ENCODE results near the gene SLC8A2. TPM values are rescaled to one million over a fixed set of nuclear protein-coding genes. Genes with fewer than 3 reads are reported as not detected.

SLC8A2 gene
- total RNA-seq, 1 donor from 2014 or later: 0.70 TPM

GRCh38 chr19:47432499-47432898, 39.2 kb downstream of the SLC8A2 start:
- H3K27ac Mint-ChIP-seq (ENCODE audit: unreplicated experiment): no peak overlapping the region
- peaks cover 8% of the 10 kb centered on the region for H3K4me1 Mint-ChIP-seq
- no peaks in the 10 kb centered on the region for H3K36me3 Mint-ChIP-seq (ENCODE audit: low read depth)
- no peak overlapping the region for H3K4me3 Mint-ChIP-seq
- H3K27me3 Mint-ChIP-seq (ENCODE audit: low read depth): peaks cover 32% of the 10 kb centered on the region
- DNase-seq (ENCODE audit: low read depth, low spot score): no peak
- H3K9me3 Mint-ChIP-seq: no peaks in the 10 kb centered on the region
- TF ChIP-seq CTCF (conservative IDR thresholded peaks at IDR 0.05): no peak

- no peak overlapping the region for H3K27ac Mint-ChIP-seq (ENCODE audit: unreplicated experiment)
- no peaks in the 10 kb centered on the region for H3K9me3 Mint-ChIP-seq
- TF ChIP-seq CTCF (conservative IDR thresholded peaks at IDR 0.05): no peak
- H3K27me3 Mint-ChIP-seq (ENCODE audit: low read depth): peaks cover 28% of the 10 kb centered on the region
- peaks cover 8% of the 10 kb centered on the region for H3K4me1 Mint-ChIP-seq
- no peak overlapping the region for H3K4me3 Mint-ChIP-seq
- H3K36me3 Mint-ChIP-seq (ENCODE audit: low read depth): no peaks in the 10 kb centered on the region
- no peak for DNase-seq (ENCODE audit: low read depth, low spot score)
These were observed 39.6 kb downstream of the SLC8A2 start for GRCh38 chr19:47432091-47432490.

GRCh38 chr19:47430041-47430802, 41.5 kb downstream of the SLC8A2 start:
- TF ChIP-seq CTCF (conservative IDR thresholded peaks at IDR 0.05): peak; percentile 46
- Mint-ChIP-seq H3K27ac (ENCODE audit: unreplicated experiment) (no peak overlapping the region), H3K36me3 (ENCODE audit: low read depth) (no peaks in the 10 kb centered on the region), H3K27me3 (ENCODE audit: low read depth) (peaks cover 21% of the 10 kb centered on the region), H3K4me1 (no peaks in the 10 kb centered on the region), H3K4me3 (no peak overlapping the region), H3K9me3 (no peaks in the 10 kb centered on the region)
- DNase-seq (ENCODE audit: low read depth, low spot score): no peak

- H3K9me3 Mint-ChIP-seq: no peaks in the 10 kb centered on the region
- peaks cover 18% of the 10 kb centered on the region for H3K27me3 Mint-ChIP-seq (ENCODE audit: low read depth)
- no peaks in the 10 kb centered on the region for H3K4me1 Mint-ChIP-seq
- no peak for TF ChIP-seq CTCF (conservative IDR thresholded peaks at IDR 0.05)
- DNase-seq (ENCODE audit: low read depth, low spot score): no peak
- no peak overlapping the region for H3K27ac Mint-ChIP-seq (ENCODE audit: unreplicated experiment)
- no peaks in the 10 kb centered on the region for H3K36me3 Mint-ChIP-seq (ENCODE audit: low read depth)
- H3K4me3 Mint-ChIP-seq: no peak overlapping the region
These were observed 42.4 kb downstream of the SLC8A2 start for GRCh38 chr19:47429140-47429793.

GRCh38 chr19:47428177-47428894, 43.4 kb downstream of the SLC8A2 start:
- H3K27ac Mint-ChIP-seq (ENCODE audit: unreplicated experiment): no peak overlapping the region
- H3K36me3 Mint-ChIP-seq (ENCODE audit: low read depth): no peaks in the 10 kb centered on the region
- H3K27me3 Mint-ChIP-seq (ENCODE audit: low read depth): peaks cover 17% of the 10 kb centered on the region
- no peak overlapping the region for H3K4me3 Mint-ChIP-seq
- H3K4me1 Mint-ChIP-seq: peaks cover 2% of the 10 kb centered on the region
- no peaks in the 10 kb centered on the region for H3K9me3 Mint-ChIP-seq
- DNase-seq (ENCODE audit: low read depth, low spot score): peak; percentile 94
- no peak for TF ChIP-seq CTCF (conservative IDR thresholded peaks at IDR 0.05)

Data from neural crest cell (in vitro differentiated cells).